GM23338 (cell line): ENCODE measurements around the gene VPS25. TPM values are rescaled to one million over a fixed set of nuclear protein-coding genes. Genes with fewer than 3 reads are reported as not detected.

Experiments used
- ATAC-seq: fragments of 200-7000 bp; cut with Tn5 transposase; 3 replicates; pipeline ENCODE4 v1.9.1; 2020
- DNase-seq: peaks from one replicate; pipeline ENCODE4 v3.0.0-alpha.2; 2015; ENCODE audit warnings: low spot score
- H2AFZ ChIP-seq: fragments of 200-600 bp; sonication (generic); 2 replicates; pipeline ENCODE4 v1.8.0; 2016; ENCODE audit warnings: antibody characterized with exemption, mild to moderate bottlenecking, moderate library complexity
- H3F3A ChIP-seq: fragments of 200-600 bp; sonication (generic); replicated peaks from 2 replicates; pipeline ENCODE4 v1.8.0; 2017; ENCODE audit warnings: antibody characterized with exemption, mixed run types, low read depth
- H3K27ac ChIP-seq: fragments of 200-600 bp; sonication (generic); 2 replicates; pipeline ENCODE4 v1.6.1; 2016; ENCODE audit warnings: low read depth
- H3K27me3 ChIP-seq: fragments of 200-600 bp; sonication (generic); 2 replicates; pipeline ENCODE4 v1.8.0; 2016; ENCODE audit warnings: mild to moderate bottlenecking, mixed run types, moderate library complexity; ENCODE audit not compliant: insufficient read depth
- H3K36me3 ChIP-seq: fragments of 200-600 bp; sonication (generic); 2 replicates; pipeline ENCODE4 v1.8.0; 2016; ENCODE audit warnings: mild to moderate bottlenecking; ENCODE audit not compliant: insufficient read depth
- H3K4me1 ChIP-seq: fragments of 200-600 bp; sonication (generic); 2 replicates; pipeline ENCODE4 v1.8.0; 2016; ENCODE audit warnings: mild to moderate bottlenecking, moderate library complexity; ENCODE audit not compliant: insufficient read depth
- H3K4me2 ChIP-seq: fragments of 200-600 bp; sonication (generic); 2 replicates; pipeline ENCODE4 v1.7.1; 2017; ENCODE audit warnings: mixed run types
- H3K4me3 ChIP-seq: fragments of 200-600 bp; sonication (generic); 2 replicates; pipeline ENCODE4 v1.6.1; 2016; ENCODE audit warnings: mixed run types
- H3K79me2 ChIP-seq: fragments of 200-600 bp; sonication (generic); replicated peaks from 2 replicates; pipeline ENCODE4 v1.8.0; 2017; ENCODE audit warnings: mild to moderate bottlenecking; ENCODE audit not compliant: insufficient read depth
- H3K9me2 ChIP-seq: fragments of 200-600 bp; sonication (generic); 2 replicates; pipeline ENCODE4 v1.8.0; 2017; ENCODE audit not compliant: insufficient read depth
- H4K20me1 ChIP-seq: fragments of 200-600 bp; sonication (generic); replicated peaks from 2 replicates; pipeline ENCODE4 v1.8.0; 2017; ENCODE audit warnings: mild to moderate bottlenecking; ENCODE audit not compliant: insufficient read depth
- H3K27ac Mint-ChIP-seq: 2 replicates; pipeline ENCODE4 v1.8.0; 2020; ENCODE audit warnings: inconsistent platforms, mild to moderate bottlenecking, moderate library complexity, mixed read lengths
- H3K27me3 Mint-ChIP-seq: 3 replicates; pipeline ENCODE4 v1.8.0; 2022; ENCODE audit warnings: low read depth, mild to moderate bottlenecking, moderate library complexity, mixed read lengths, inconsistent platforms; ENCODE audit not compliant: insufficient read depth, poor library complexity
- H3K36me3 Mint-ChIP-seq: 3 replicates; pipeline ENCODE4 v1.8.0; 2021; ENCODE audit warnings: low read depth, mild to moderate bottlenecking, inconsistent platforms, moderate library complexity, mixed read lengths
- H3K4me1 Mint-ChIP-seq: 3 replicates; pipeline ENCODE4 v1.8.0; 2020; ENCODE audit warnings: mild to moderate bottlenecking, inconsistent platforms, mixed read lengths
- H3K4me3 Mint-ChIP-seq: 3 replicates; pipeline ENCODE4 v1.8.0; 2021; ENCODE audit warnings: moderate library complexity, mild to moderate bottlenecking, inconsistent platforms, mixed read lengths
- H3K9me3 Mint-ChIP-seq: 3 replicates; pipeline ENCODE4 v1.8.0; 2020; ENCODE audit warnings: moderate library complexity, mild to moderate bottlenecking, inconsistent platforms, mixed read lengths
- CTCF ChIP-seq, 2 experiments: fragments of 200-600 bp in 1 of 2; sonication (generic) in 1 of 2; conservative IDR thresholded peaks; 2 replicates each; pipeline versions ENCODE4 v1.5.1 to v1.6.1; 2016 to 2017; ENCODE audit warnings: antibody characterized with exemption in 2 of 2, low read depth in 2 of 2, mild to moderate bottlenecking in 2 of 2, moderate library complexity in 1 of 2
- JUNB ChIP-seq: IDR thresholded peaks from one replicate; pipeline ENCODE4 v1.6.1; 2016; ENCODE audit warnings: antibody characterized with exemption; ENCODE audit not compliant: unreplicated experiment
- STAT1 ChIP-seq: IDR thresholded peaks from one replicate; pipeline ENCODE4 v1.6.1; 2016; ENCODE audit warnings: antibody characterized with exemption; ENCODE audit not compliant: unreplicated experiment
- ZNF462 ChIP-seq: fragments of 250-450 bp; sonication (Bioruptor Pico); IDR thresholded peaks from 2 replicates; pipeline ENCODE4 v1.5.0; 2020; ENCODE audit warnings: mild to moderate bottlenecking, moderate library complexity
- polyA plus RNA-seq: library from polyadenylated mRNA; unstranded; fragments of >200 nt; fragmentation: Nextera tagmentation; extraction: Ambion mirVana; gene quantifications from 2 replicates; pipeline ENCODE4 v1.2.1, GENCODE V29; 2016
- total RNA-seq: library from RNA; depleted of rRNA; stranded (reverse); fragments of >200 nt; shearing (Covaris generic); gene quantifications from 2 replicates; pipeline ENCODE4 v1.2.3, GENCODE V29; 2014

VPS25 gene
- total and polyA plus RNA-seq, 2 experiments from 2014 or later = 105 to 110 TPM

- no peak overlapping the region for H3K4me2 ChIP-seq
- H3K27me3 ChIP-seq = no peaks in the 10 kb centered on the region
- peaks cover 21% of the 10 kb centered on the region for H4K20me1 ChIP-seq
- no peaks in the 10 kb centered on the region for H3K4me1 ChIP-seq
- Mint-ChIP-seq H3K9me3 (no peaks in the 10 kb centered on the region), H3K27me3 (no peaks in the 10 kb centered on the region), H3K4me3 (no peak overlapping the region), H3K27ac (no peak overlapping the region), H3K4me1 (no peaks in the 10 kb centered on the region), H3K36me3 (peaks cover 70% of the 10 kb centered on the region)
- TF ChIP-seq ZNF462 (no peak), CTCF (conservative IDR thresholded peaks at IDR 0.05; ENCODE audit: low read depth in 2 of 2) (no peak)
- H3K9me2 ChIP-seq = no peaks in the 10 kb centered on the region
- no peak overlapping the region for H2AFZ ChIP-seq
- H3F3A ChIP-seq = peaks cover 2% of the 10 kb centered on the region; the same call in 1 of the 2 replicates
- ATAC-seq = no peak
- no peak for DNase-seq
- peaks cover 4% of the 10 kb centered on the region for H3K79me2 ChIP-seq
- no peak overlapping the region for H3K27ac ChIP-seq
- H3K36me3 ChIP-seq = peaks cover 17% of the 10 kb centered on the region
- no peak overlapping the region for H3K4me3 ChIP-seq
Measured at GRCh38 chr17:42817866-42818265, 44.6 kb downstream of the VPS25 start.

GRCh38 chr17:42818379-42818778 is 45.1 kb downstream of the VPS25 start:
- DNase-seq (no peak), ATAC-seq (no peak)
- Histone ChIP-seq H3F3A (peaks cover 3% of the 10 kb centered on the region; the same call in 1 of the 2 replicates), H3K36me3 (peaks cover 17% of the 10 kb centered on the region), H3K4me2 (no peak overlapping the region), H3K27ac (no peak overlapping the region), H2AFZ (no peak overlapping the region), H3K27me3 (no peaks in the 10 kb centered on the region), H3K9me2 (no peaks in the 10 kb centered on the region), H3K79me2 (peaks cover 9% of the 10 kb centered on the region), H3K4me1 (peaks cover 4% of the 10 kb centered on the region), H3K4me3 (no peak overlapping the region), H4K20me1 (peaks cover 21% of the 10 kb centered on the region)
- peaks cover 70% of the 10 kb centered on the region for H3K36me3 Mint-ChIP-seq
- H3K9me3 Mint-ChIP-seq = no peaks in the 10 kb centered on the region
- no peaks in the 10 kb centered on the region; the same call in 2 of the 3 replicates for H3K4me1 Mint-ChIP-seq
- H3K27ac Mint-ChIP-seq = no peak overlapping the region
- no peaks in the 10 kb centered on the region for H3K27me3 Mint-ChIP-seq
- H3K4me3 Mint-ChIP-seq = no peak overlapping the region
- TF ChIP-seq JUNB (no peak), ZNF462 (no peak), STAT1 (no peak)
